Activated CD4-positive, alpha-beta T cell treated with anti-CD3 and anti-CD28 coated beads, Interleukin-2, amount 50 U/mL, for 24 hours (primary cell): ENCODE data around the gene PTP4A2.
A peak's percentile ranks its signal among the peaks of the same experiment; 100 is the strongest.
"Not testable (repeated sequence)": the region's sequence is repeated elsewhere in the genome, so short reads cannot be mapped to it uniquely, and the experiment has no call there.

Source experiments
- DNase-seq, 2 donors: peaks; one replicate each; pipeline ENCODE4 v3.0.0-alpha.2; 2020; ENCODE audit warnings: low read depth in 1 of 2, low spot score in 1 of 2

Gene PTP4A2

DNA sequence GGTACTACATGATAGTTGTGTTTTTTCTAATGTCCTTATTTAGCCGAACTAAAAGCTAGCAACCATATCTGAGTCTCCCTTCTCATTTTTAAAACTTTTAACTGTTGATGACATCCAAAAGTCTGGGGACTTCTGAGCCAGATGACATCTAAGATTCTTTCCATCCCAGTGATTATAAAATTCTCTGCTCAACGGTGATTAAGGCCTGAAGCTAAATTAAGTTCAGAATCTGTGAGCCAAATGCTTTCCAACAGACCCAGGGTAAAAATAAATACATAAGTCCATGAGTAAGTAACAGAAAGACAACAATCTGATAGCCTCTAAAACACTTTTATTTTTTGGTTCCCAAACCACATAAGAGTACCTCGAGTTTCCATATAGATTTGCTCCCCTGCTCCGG, 13.1 kb upstream of the PTP4A2 start:
- no peak for DNase-seq

DNA sequence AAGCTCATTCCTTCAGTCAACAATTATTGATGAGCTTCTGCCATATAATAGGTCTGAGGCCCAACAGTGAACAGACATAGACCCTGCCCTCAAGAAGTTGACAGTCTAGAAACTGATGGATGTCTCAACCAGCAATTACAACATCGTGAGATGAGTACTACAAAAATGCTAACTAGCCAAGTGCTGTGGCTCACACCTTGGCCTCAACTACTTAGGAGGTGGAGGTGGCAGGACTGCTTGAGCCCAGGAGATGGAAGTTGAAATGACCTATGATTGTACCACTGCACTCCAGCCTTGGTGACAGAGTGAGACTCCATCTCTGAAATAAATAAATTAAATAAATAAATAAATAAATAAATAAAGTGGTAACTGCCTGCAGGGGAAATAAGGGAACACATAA, 11.7 kb upstream of the PTP4A2 start:
- no peak for DNase-seq

GRCh38 chr1:31945677-31946076, 7.5 kb upstream of the PTP4A2 start:
- DNase-seq, result not testable (repeated sequence)

- DNase-seq, result peak; percentile 44 to 47
Measured at GRCh38 chr1:31944205-31945089, 6.3 kb upstream of the PTP4A2 start.

DNA sequence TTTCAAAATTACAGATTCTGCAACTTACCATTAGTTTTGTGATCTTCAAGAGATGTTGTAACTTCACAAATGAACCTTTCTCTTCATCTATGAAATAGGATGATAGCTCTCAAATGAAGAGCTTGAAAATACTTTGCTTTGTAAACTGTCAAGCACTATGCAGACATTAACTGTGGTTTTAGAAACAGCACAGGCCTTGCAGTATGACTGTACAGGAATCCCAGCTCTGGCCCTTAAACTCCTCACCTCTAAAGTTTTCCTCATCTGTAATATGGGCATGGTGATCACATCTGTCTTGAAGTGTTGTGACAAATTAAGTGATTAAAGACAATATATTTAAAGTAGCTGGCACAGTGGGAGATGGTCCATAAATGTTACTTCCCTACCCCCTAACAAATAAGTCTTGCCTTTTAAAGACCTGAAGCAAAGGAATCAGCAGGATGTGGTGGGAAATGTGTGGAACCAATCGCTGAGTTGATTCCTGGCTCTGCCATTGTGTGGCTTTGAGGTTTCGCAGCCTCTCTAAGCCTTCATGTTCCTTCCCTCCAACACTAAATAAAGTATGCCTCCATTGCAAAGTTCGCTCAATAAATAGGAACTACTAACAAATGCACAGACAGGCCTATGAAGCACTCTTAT, 5.5 kb upstream of the PTP4A2 start:
- DNase-seq, result no peak

GRCh38 chr1:31942061-31942460, 3.9 kb upstream of the PTP4A2 start:
- DNase-seq, result not testable (repeated sequence)

DNA sequence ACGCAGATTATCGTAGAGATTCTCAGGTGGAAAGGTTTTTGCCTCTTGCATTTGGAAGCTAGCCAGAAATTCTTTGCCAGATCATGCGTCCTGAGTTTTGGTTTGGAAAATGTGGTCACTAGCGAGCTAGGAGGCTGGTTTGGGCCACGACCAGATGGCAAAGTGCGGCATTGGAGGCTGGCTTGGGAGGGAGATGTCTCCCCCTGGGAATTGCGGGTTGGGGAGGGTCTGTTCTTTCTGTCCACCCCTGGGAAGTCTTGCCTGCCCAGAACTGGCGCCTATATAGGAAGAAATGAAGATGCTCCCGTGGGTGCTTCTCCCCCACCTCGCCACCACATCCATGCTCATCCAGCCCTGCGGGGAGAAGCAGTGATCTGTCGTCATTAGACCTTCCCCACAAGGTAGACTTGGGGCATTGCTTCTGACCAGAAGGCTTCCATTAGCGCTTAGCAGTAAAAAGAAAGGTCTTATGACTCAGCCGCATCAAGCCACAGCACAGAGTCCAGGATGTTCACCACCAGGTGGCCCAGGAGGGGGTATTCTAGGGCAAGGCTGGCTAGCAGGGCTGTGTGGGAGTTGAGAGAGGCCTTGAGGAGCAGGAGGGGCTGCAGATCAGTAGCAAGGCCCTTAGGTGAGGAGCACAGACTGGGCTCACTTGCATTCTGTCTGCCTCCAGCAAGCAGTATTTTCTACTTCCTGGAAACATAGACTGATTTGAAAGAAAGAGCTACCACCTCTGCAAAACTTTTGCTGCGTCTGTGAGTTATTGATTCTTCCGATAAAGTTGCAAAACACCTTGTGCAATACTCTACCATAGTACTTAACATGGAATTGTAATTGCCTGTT, 1.5 kb upstream of the PTP4A2 start:
- DNase-seq, result peak; percentile 52 to 65

DNA sequence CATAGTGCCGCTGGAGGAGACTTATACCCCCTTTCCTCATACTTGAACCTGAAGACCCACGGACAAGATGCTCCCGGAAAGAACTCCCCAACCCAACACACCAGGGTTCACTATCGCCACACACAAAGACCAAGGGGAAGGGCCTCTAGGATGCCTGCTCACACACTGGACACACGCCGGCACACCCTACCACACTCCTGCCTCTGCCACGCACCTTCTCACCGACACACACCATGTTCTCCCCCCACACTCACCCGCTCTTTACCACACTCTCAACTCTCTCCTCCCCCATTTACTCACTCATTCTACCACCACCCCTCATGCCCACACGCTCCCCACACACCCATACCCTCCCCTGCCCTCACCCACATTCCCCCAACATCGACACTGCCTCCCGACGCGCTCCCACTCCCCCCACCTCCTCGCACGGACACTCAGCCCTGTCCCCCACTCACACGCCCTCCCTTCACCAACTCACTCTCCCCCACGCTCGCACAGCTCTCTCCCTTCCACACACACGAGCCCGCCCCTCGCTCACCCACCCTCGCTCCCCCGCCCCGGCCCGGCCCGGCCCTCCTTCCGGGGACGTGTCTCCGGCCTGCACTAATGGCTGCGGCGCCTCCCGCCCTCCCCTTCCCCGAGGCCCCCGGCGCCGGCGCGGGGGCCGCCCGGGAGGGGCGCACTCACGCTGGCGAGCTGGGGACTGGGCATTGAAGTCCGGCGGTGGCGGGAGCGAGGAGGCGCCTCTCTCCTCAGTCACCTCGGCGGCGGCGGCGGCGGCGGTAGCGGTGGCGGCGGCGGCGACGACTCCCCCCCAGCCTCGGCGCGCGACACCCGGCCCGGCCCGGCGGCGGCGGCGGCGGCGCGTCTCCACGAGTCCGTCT, 626 bp downstream of the PTP4A2 start:
- DNase-seq, result peak; percentile 60 to 66

GRCh38 chr1:31936981-31937299, 1.2 kb downstream of the PTP4A2 start:
- DNase-seq, result no peak

DNA sequence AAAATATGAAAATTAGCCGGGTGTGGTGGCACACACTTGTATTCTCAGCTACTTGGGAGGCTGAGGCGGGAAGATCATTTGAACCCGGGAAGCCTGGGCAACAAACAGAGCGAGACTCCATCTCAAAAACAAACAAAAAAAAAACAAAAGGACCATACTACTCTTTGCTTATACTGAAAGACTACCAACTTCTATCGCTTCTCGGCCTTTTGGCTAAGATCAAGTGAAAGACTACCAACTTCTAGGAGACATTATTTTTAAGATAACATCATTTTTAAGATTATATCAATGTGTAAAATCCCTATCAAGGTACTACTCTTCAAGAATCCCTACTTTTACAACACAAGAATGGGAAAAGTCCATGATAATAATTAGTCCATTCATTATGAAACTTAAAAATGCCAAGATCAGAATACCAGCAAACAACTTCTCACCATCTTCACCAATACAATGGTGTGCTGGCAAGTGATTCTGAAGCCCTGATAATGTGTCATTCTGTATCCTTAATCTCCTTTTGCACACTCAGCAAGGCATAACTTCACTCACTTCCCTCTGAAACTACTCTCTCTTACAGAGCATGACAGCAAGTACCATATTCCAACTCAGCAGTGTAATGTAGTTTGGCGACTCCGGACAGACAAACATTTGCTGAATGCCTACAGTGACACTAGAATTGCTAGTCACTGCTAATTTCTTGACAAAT, 1.7 kb downstream of the PTP4A2 start:
- DNase-seq, result no peak

DNA sequence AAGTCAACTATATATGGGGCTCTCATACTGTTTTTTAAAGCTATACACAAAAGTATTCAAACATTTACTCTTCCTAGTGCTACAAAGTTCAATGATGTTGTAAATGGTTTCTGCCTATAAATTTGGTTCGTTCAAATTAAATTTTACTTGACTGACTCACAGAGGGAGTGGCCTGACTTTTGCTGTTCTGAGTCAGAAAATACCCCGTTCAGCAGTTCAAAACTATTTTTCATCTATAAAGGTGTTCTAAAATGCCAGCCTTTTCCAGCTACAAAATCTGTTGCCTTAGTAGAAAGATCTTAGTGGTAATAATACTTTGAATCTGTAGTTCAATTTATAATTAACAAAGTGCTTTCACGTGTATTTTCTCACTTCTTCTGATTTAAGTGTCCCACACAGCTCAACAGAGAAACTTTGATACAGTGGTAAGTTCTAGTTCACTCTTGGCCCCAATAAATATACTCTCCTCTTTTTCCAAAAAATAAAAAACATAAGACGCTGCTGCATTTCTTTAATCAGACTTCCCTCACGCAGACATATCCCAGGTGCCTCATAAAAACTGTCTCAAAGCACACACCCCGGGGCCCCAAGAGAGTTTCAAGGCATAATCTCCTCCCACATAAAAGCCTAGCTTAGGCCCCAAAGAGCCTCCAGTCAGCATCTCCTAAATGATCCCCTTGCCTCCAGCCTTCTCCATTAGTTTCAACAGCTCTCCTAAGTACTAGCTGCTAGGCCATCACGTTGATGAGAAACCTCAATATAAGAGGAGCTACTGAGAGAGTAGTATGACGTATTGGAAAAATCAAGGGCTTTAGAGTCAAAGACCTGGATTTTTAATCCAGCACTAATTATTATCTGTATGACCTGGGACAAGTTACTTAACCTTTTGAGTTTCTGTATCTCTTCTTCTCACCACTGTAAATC, 3.2 kb downstream of the PTP4A2 start:
- DNase-seq, result no peak

DNA sequence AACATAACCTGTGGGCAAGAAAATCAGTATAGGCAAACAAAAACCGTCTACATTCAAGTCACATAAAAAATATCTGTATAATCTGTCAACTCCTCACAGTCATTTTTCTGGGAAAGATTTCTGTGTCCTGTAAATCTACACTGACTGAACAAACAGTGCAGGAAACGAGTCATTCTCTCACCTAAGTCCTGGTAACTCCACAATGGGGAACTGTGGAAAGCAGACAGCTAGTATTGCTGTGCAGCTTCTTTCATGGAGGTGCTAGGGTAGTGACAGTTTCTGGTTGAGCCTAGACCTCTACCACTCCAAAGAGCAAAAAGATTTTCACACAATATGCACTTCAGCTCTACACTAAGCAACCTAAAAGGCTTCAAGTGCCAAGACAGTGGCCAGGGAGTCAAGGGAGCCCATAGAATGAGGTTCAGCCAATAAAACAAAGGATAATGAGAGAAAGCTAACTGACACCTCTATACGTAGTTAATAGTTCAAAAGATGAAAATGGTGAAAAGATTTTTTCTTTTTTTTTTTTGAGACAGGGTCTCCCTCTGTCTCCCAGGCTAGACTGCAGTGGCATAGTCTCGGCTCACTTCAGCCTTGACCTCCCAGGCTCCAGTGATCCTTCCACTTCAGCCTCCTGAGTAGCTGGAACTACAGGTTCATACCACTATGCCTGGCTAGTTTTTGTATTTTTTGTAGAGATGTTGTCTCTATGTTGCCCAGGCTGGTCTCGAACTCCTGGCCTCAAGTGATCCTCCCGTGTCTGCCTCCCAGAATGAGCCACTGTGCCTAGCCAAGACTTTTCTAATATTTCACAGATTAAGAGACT, 5.5 kb downstream of the PTP4A2 start:
- DNase-seq, result no peak

- no peak for DNase-seq
Measured at GRCh38 chr1:31931593-31932225, 6.5 kb downstream of the PTP4A2 start.

GRCh38 chr1:31930836-31931592, 7.2 kb downstream of the PTP4A2 start:
- DNase-seq, result no peak

GRCh38 chr1:31927661-31927980, 10.5 kb downstream of the PTP4A2 start:
- no peak for DNase-seq

DNA sequence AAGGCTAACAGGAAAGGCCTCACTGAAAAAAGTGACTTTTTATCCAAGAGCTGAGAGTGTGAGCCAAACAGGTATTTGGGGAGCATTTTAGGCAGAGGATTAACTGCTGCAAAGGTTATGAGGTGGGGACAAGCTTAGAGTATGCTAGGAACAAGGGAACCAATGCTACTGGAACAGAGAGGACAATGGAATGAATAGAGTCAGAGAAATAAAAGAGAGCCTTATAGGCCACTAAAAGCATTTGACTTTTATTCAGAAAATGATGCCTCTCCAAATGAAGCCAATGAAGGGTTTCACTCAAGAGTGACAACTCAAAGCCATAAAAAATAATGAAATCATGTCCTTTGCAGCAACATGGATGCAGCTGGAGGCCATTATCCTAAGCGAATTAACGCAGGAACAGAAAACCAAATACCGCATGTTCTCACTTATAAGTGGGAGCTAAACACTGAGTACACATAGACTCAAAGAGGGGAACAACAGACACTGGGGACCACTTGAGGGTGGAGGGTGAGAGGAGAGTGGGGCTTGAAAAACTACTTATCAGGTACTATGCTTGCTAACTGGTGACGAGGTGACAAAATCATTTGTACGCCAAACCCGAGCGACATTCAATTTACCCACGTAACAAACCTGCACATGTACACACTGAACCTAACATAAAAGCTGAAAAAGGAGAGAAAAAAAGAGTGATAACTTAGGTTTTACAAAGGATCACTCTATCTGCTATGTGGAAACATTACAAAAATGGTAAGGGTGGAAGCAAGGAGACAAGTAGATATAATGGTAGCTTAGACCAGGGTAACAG, 11.1 kb downstream of the PTP4A2 start:
- DNase-seq, result no peak
